WI38 (cell line): ENCODE data around the gene ZBED1.
"Not testable (repeated sequence)": the region's sequence is repeated elsewhere in the genome, so short reads cannot be mapped to it uniquely, and the experiment has no call there.

Experiments
- H3K4me3 ChIP-seq: 2 replicates; pipeline ENCODE4 v1.5.1; 2011; ENCODE audit warnings: low read depth, mild to moderate bottlenecking, control low read depth, low read length
- CTCF ChIP-seq: IDR thresholded peaks from 2 replicates; pipeline ENCODE4 v1.5.1; 2012; ENCODE audit warnings: low read depth, mild to moderate bottlenecking, control low read depth, low read length

The ZBED1 gene

GRCh38 chrX:2466876-2467656 is 33.7 kb downstream of the ZBED1 start:
- TF ChIP-seq CTCF, result no peak
- H3K4me3 ChIP-seq, result no peak overlapping the region

- no peak overlapping the region for H3K4me3 ChIP-seq
- TF ChIP-seq CTCF, result no peak
Measured at GRCh38 chrX:2464677-2465166, 36.1 kb downstream of the ZBED1 start.

- TF ChIP-seq CTCF, result no peak
Measured at GRCh38 chrX:2463973-2464676, 36.7 kb downstream of the ZBED1 start.

GRCh38 chrX:2463481-2463880 is 37.3 kb downstream of the ZBED1 start:
- H3K4me3 ChIP-seq, result not testable (repeated sequence)

More at GRCh38 chrX:2463973-2464676, 36.7 kb downstream of the ZBED1 start:
- no peak overlapping the region for H3K4me3 ChIP-seq

GRCh38 chrX:2462780-2463179 is 38.0 kb downstream of the ZBED1 start:
- no peak overlapping the region for H3K4me3 ChIP-seq
- no peak for TF ChIP-seq CTCF

- H3K4me3 ChIP-seq, result no peak overlapping the region
- TF ChIP-seq CTCF, result no peak
Measured at GRCh38 chrX:2462074-2462473, 38.7 kb downstream of the ZBED1 start.

GRCh38 chrX:2461711-2462016 is 39.1 kb downstream of the ZBED1 start:
- H3K4me3 ChIP-seq, result no peak overlapping the region
- TF ChIP-seq CTCF, result no peak

- not testable (repeated sequence) for H3K4me3 ChIP-seq
Measured at GRCh38 chrX:2460821-2461710, 39.7 kb downstream of the ZBED1 start.

GRCh38 chrX:2460048-2460447 is 40.7 kb downstream of the ZBED1 start:
- not testable (repeated sequence) for H3K4me3 ChIP-seq
